ENCODE measurements around the gene KRT32. TPM values are rescaled to one million over a fixed set of nuclear protein-coding genes. Genes with fewer than 3 reads are reported as not detected.

KRT32 gene
- total RNA-seq, 1 experiment from 2014 or later: not detected

- no TSS peak for BruUV-seq (replicated peaks)
- H3K9me3 Mint-ChIP-seq (ENCODE audit: unreplicated experiment): no peaks in the 10 kb centered on the region
- CTCF ChIA-PET: interaction anchor here (1.0 kb wide), 1 partner anchor 64 kb away, joined by 3 read pairs; no protein-coding TSS in a partner anchor
- no peak overlapping the region for H3K4me3 Mint-ChIP-seq (ENCODE audit: unreplicated experiment)
- H3K27me3 Mint-ChIP-seq (ENCODE audit: insufficient read depth, unreplicated experiment): no peaks in the 10 kb centered on the region
- no peak for DNase-seq (ENCODE audit: unreplicated experiment)
- POLR2A ChIA-PET: interaction anchor here (0.8 kb wide), 1 partner anchor 11 kb away, joined by 4 read pairs; no protein-coding TSS in a partner anchor
- H3K36me3 Mint-ChIP-seq (ENCODE audit: insufficient read depth, unreplicated experiment): no peaks in the 10 kb centered on the region
- peaks cover 24% of the 10 kb centered on the region for H3K4me1 Mint-ChIP-seq (ENCODE audit: insufficient read depth, unreplicated experiment)
- no peak overlapping the region for H3K27ac Mint-ChIP-seq (ENCODE audit: low read depth, unreplicated experiment)
- TF ChIP-seq CTCF (IDR thresholded peaks at IDR 0.05; ENCODE audit: unreplicated experiment): no peak
- intact Hi-C loops (cut with micrococcal nuclease): no loop called here
Observed at GRCh38 chr17:41415833-41416335, 51.3 kb downstream of the KRT32 start.

GRCh38 chr17:41415411-41415810, 51.8 kb downstream of the KRT32 start:
- Mint-ChIP-seq H3K27ac (ENCODE audit: low read depth, unreplicated experiment) (no peak overlapping the region), H3K9me3 (ENCODE audit: unreplicated experiment) (no peaks in the 10 kb centered on the region), H3K36me3 (ENCODE audit: insufficient read depth, unreplicated experiment) (no peaks in the 10 kb centered on the region), H3K4me1 (ENCODE audit: insufficient read depth, unreplicated experiment) (peaks cover 20% of the 10 kb centered on the region), H3K4me3 (ENCODE audit: unreplicated experiment) (no peak overlapping the region), H3K27me3 (ENCODE audit: insufficient read depth, unreplicated experiment) (peaks cover under 1% of the 10 kb centered on the region)
- CTCF ChIA-PET: no interaction called here
- intact Hi-C loops (cut with micrococcal nuclease): no loop called here
- no peak for DNase-seq (ENCODE audit: unreplicated experiment)
- no TSS peak for BruUV-seq (replicated peaks)
- no peak for TF ChIP-seq CTCF (IDR thresholded peaks at IDR 0.05; ENCODE audit: unreplicated experiment)
- POLR2A ChIA-PET: no interaction called here

- Mint-ChIP-seq H3K27ac (ENCODE audit: low read depth, unreplicated experiment) (no peak overlapping the region), H3K4me3 (ENCODE audit: unreplicated experiment) (no peak overlapping the region), H3K9me3 (ENCODE audit: unreplicated experiment) (no peaks in the 10 kb centered on the region), H3K4me1 (ENCODE audit: insufficient read depth, unreplicated experiment) (peaks cover 10% of the 10 kb centered on the region), H3K27me3 (ENCODE audit: insufficient read depth, unreplicated experiment) (peaks cover 15% of the 10 kb centered on the region), H3K36me3 (ENCODE audit: insufficient read depth, unreplicated experiment) (no peaks in the 10 kb centered on the region)
- TF ChIP-seq CTCF (IDR thresholded peaks at IDR 0.05; ENCODE audit: unreplicated experiment): no peak
- ChIA-PET CTCF (interaction anchor here (0.7 to 1.1 kb wide), 3 partner anchors 11 to 254 kb away, joined by 3 read pairs; no protein-coding TSS in a partner anchor), POLR2A (interaction anchor here (1.4 kb wide), 1 partner anchor 10 kb away, joined by 9 read pairs; no protein-coding TSS in a partner anchor)
- intact Hi-C loops (cut with micrococcal nuclease): no loop called here
- BruUV-seq (replicated peaks): no TSS peak
- no peak for DNase-seq (ENCODE audit: unreplicated experiment)
Observed at GRCh38 chr17:41413982-41414381, 53.2 kb downstream of the KRT32 start.

- no peak for TF ChIP-seq CTCF (IDR thresholded peaks at IDR 0.05; ENCODE audit: unreplicated experiment)
- no peaks in the 10 kb centered on the region for H3K36me3 Mint-ChIP-seq (ENCODE audit: insufficient read depth, unreplicated experiment)
- H3K4me1 Mint-ChIP-seq (ENCODE audit: insufficient read depth, unreplicated experiment): peaks cover 10% of the 10 kb centered on the region
- H3K9me3 Mint-ChIP-seq (ENCODE audit: unreplicated experiment): no peaks in the 10 kb centered on the region
- no peak overlapping the region for H3K27ac Mint-ChIP-seq (ENCODE audit: low read depth, unreplicated experiment)
- peaks cover 20% of the 10 kb centered on the region for H3K27me3 Mint-ChIP-seq (ENCODE audit: insufficient read depth, unreplicated experiment)
- intact Hi-C loops (cut with micrococcal nuclease): no loop called here
- BruUV-seq (replicated peaks): no TSS peak
- DNase-seq (ENCODE audit: unreplicated experiment): no peak
- POLR2A ChIA-PET: interaction anchor here (1.4 kb wide), 1 partner anchor 9 kb away, joined by 9 read pairs; no protein-coding TSS in a partner anchor
- no peak overlapping the region for H3K4me3 Mint-ChIP-seq (ENCODE audit: unreplicated experiment)
- CTCF ChIA-PET: interaction anchor here (0.7 to 1.1 kb wide), 3 partner anchors 10 to 254 kb away, joined by 3 read pairs; no protein-coding TSS in a partner anchor
Observed at GRCh38 chr17:41413353-41413957, 53.7 kb downstream of the KRT32 start.
